ENCODE data around the gene APBA1. TPM values are rescaled to one million over a fixed set of nuclear protein-coding genes. Genes with fewer than 3 reads are reported as not detected.

APBA1 gene
- total RNA-seq, 1 donor from 2014 or later, result 13.0 TPM

DNA sequence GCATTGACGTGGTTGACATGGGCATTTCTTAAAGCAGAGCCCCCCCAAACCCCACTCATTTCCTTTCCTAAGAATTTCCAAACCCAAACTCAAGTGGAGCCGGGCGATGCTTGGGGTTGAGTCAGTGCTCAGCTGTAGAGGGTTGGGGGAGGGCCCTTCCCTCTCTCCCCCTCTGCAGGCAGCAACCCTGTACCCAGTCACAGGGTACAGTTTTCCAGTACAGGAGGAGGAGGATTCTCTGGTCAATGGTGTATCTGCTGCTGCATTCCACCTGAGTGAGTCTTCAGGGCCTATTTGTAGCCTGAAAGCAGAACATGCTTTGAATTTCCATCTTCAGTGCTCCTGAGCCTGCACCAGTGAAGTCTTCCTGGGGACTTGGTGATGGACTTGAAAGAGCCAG lies 291.4 kb downstream of the APBA1 start:
- DNase-seq, result no peak
- TF ChIP-seq, protein P1, sequence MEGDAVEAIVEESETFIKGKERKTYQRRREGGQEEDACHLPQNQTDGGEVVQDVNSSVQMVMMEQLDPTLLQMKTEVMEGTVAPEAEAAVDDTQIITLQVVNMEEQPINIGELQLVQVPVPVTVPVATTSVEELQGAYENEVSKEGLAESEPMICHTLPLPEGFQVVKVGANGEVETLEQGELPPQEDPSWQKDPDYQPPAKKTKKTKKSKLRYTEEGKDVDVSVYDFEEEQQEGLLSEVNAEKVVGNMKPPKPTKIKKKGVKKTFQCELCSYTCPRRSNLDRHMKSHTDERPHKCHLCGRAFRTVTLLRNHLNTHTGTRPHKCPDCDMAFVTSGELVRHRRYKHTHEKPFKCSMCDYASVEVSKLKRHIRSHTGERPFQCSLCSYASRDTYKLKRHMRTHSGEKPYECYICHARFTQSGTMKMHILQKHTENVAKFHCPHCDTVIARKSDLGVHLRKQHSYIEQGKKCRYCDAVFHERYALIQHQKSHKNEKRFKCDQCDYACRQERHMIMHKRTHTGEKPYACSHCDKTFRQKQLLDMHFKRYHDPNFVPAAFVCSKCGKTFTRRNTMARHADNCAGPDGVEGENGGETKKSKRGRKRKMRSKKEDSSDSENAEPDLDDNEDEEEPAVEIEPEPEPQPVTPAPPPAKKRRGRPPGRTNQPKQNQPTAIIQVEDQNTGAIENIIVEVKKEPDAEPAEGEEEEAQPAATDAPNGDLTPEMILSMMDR (IDR thresholded peaks at IDR 0.05; ENCODE audit: partially characterized antibody, unreplicated experiment), result no peak
- Mint-ChIP-seq H3K27me3 (ENCODE audit: unreplicated experiment) (peaks cover 5% of the 10 kb centered on the region), H3K9me3 (ENCODE audit: unreplicated experiment) (peaks cover 4% of the 10 kb centered on the region), H3K4me3 (ENCODE audit: unreplicated experiment) (no peak overlapping the region), H3K4me1 (ENCODE audit: low read depth, unreplicated experiment) (peaks cover 20% of the 10 kb centered on the region), H3K36me3 (ENCODE audit: unreplicated experiment) (no peaks in the 10 kb centered on the region), H3K27ac (ENCODE audit: unreplicated experiment) (no peak overlapping the region)

DNA sequence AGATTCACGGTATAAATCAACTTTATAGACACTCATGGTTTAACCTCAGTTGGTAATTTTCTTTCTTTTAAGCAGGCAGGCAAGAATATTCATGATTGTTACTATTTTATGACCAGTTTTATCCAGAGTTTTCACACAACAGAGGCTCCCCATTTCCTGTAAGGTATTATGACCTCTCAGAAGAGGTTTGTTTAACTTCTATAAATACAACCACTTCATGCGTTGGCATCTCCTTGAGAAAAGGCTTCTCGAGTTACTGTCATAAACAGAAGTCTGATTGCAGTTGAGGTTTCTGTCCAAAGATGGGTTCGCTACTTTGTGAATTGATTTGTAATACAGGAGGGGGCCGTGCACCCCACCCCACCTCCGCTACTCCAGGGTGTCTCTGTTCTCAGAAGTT lies 291.9 kb downstream of the APBA1 start:
- Mint-ChIP-seq H3K27me3 (ENCODE audit: unreplicated experiment) (peaks cover 5% of the 10 kb centered on the region), H3K36me3 (ENCODE audit: unreplicated experiment) (no peaks in the 10 kb centered on the region), H3K4me1 (ENCODE audit: low read depth, unreplicated experiment) (peaks cover 21% of the 10 kb centered on the region), H3K4me3 (ENCODE audit: unreplicated experiment) (no peak overlapping the region), H3K27ac (ENCODE audit: unreplicated experiment) (no peak overlapping the region), H3K9me3 (ENCODE audit: unreplicated experiment) (peaks cover 4% of the 10 kb centered on the region)
- TF ChIP-seq, protein P1 (IDR thresholded peaks at IDR 0.05; ENCODE audit: partially characterized antibody, unreplicated experiment), result no peak
- DNase-seq, result no peak

DNA sequence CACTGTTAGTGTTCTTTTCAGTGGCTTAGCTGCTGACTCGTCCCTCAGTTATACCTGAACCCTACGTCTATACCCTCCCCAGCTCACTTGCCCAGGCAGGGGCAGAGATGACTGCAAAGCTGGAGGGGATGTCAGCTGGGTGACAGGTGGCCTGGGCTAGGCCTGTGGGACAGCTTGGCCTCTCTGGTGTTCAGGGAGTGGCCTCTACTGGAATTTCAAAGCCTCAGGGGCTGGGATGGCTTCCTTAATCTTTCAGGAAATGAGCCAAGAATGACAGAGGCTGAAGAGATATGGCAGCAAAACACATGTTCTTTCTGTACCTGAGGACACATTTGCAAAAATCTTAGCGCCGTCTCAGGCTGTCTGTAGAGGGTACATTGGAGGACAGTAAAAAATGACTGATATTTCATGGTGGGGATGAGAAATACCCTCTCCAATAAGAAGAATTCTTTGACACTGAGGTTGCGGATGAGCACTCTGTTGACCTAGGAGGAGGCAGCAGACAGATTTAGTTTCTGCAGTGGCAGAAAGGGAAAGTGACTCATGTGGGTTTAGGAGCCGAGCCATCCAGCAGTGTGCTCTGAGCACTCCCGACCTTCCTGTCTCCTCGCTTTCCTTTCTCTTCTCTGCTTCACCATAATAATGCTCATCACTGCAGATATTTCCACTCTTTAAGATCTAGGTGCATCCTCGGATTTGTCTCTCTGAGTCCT lies 292.7 kb downstream of the APBA1 start:
- Mint-ChIP-seq H3K36me3 (ENCODE audit: unreplicated experiment) (no peaks in the 10 kb centered on the region), H3K27me3 (ENCODE audit: unreplicated experiment) (peaks cover 5% of the 10 kb centered on the region), H3K4me3 (ENCODE audit: unreplicated experiment) (no peak overlapping the region), H3K9me3 (ENCODE audit: unreplicated experiment) (peaks cover 4% of the 10 kb centered on the region), H3K27ac (ENCODE audit: unreplicated experiment) (no peak overlapping the region), H3K4me1 (ENCODE audit: low read depth, unreplicated experiment) (peaks cover 21% of the 10 kb centered on the region)
- DNase-seq, result peak; percentile 36
- TF ChIP-seq, protein P1 (IDR thresholded peaks at IDR 0.05; ENCODE audit: partially characterized antibody, unreplicated experiment), result no peak

- TF ChIP-seq, protein P1 (IDR thresholded peaks at IDR 0.05; ENCODE audit: partially characterized antibody, unreplicated experiment), result no peak
- Mint-ChIP-seq H3K4me3 (ENCODE audit: unreplicated experiment) (no peak overlapping the region), H3K36me3 (ENCODE audit: unreplicated experiment) (no peaks in the 10 kb centered on the region), H3K27me3 (ENCODE audit: unreplicated experiment) (peaks cover 5% of the 10 kb centered on the region), H3K27ac (ENCODE audit: unreplicated experiment) (no peak overlapping the region), H3K9me3 (ENCODE audit: unreplicated experiment) (peaks cover 4% of the 10 kb centered on the region), H3K4me1 (ENCODE audit: low read depth, unreplicated experiment) (peaks cover 20% of the 10 kb centered on the region)
- DNase-seq, result no peak
Observed at GRCh38 chr9:69377981-69378380, 294.2 kb downstream of the APBA1 start.

Other genes starting within 250 kb of the APBA1 start
- 49.9 TPM for gene PTAR1, start 87.6 kb upstream of the APBA1 start, total RNA-seq (ENCODE audit: unreplicated experiment)
- not detected for gene CFAP95, start 148.4 kb upstream of the APBA1 start, total RNA-seq (ENCODE audit: unreplicated experiment)